ENCODE measurements around the gene CHIA.

The CHIA gene

GRCh38 chr1:111290104-111290503, 547 bp upstream of the CHIA start:
- Histone ChIP-seq H3K4me1 (ENCODE audit: control insufficient read depth, low read length) (no peaks in the 10 kb centered on the region), H3K27ac (ENCODE audit: low read depth, low read length) (no peak overlapping the region), H3K4me2 (ENCODE audit: low read length) (no peak overlapping the region), H4K20me1 (ENCODE audit: control insufficient read depth, insufficient read depth, low read depth, low read length) (no peaks in the 10 kb centered on the region), H3K4me3 (ENCODE audit: low read length) (no peak overlapping the region), H3K79me2 (ENCODE audit: control insufficient read depth, low read length) (no peaks in the 10 kb centered on the region), H3K36me3 (ENCODE audit: control insufficient read depth, low read length) (no peaks in the 10 kb centered on the region), H3F3A (ENCODE audit: control insufficient read depth, insufficient read depth) (no peaks in the 10 kb centered on the region), H3K27me3 (ENCODE audit: control insufficient read depth, low read length) (peaks cover 3% of the 10 kb centered on the region), H3K9me2 (replicated peaks; ENCODE audit: control insufficient read depth, low read length) (no peaks in the 10 kb centered on the region), H3K9me3 (ENCODE audit: control insufficient read depth, insufficient read depth, low read length) (no peaks in the 10 kb centered on the region)
- TF ChIP-seq EZH2phosphoT487 (IDR thresholded peaks at IDR 0.05; ENCODE audit: borderline replicate concordance, low read length): no peak
- no peak for TF ChIP-seq CTCF (IDR thresholded peaks at IDR 0.05; ENCODE audit: low read depth, low read length, poor library complexity, severe bottlenecking)

- no peaks in the 10 kb centered on the region for H3K36me3 ChIP-seq (ENCODE audit: control insufficient read depth, low read length)
- no peaks in the 10 kb centered on the region for H3K27me3 ChIP-seq (ENCODE audit: control insufficient read depth, low read length)
- H3K4me3 ChIP-seq (ENCODE audit: low read length): no peak overlapping the region
- H3K79me2 ChIP-seq (ENCODE audit: control insufficient read depth, low read length): no peaks in the 10 kb centered on the region
- no peak overlapping the region for H3K4me2 ChIP-seq (ENCODE audit: low read length)
- no peaks in the 10 kb centered on the region for H3K9me3 ChIP-seq (ENCODE audit: control insufficient read depth, insufficient read depth, low read length)
- H4K20me1 ChIP-seq (ENCODE audit: control insufficient read depth, insufficient read depth, low read depth, low read length): no peaks in the 10 kb centered on the region
- TF ChIP-seq EZH2phosphoT487 (IDR thresholded peaks at IDR 0.05; ENCODE audit: borderline replicate concordance, low read length): no peak
- TF ChIP-seq CTCF (IDR thresholded peaks at IDR 0.05; ENCODE audit: low read depth, low read length, poor library complexity, severe bottlenecking): no peak
- no peaks in the 10 kb centered on the region for H3K4me1 ChIP-seq (ENCODE audit: control insufficient read depth, low read length)
- H3F3A ChIP-seq (ENCODE audit: control insufficient read depth, insufficient read depth): no peaks in the 10 kb centered on the region
- no peaks in the 10 kb centered on the region for H3K9me2 ChIP-seq (replicated peaks; ENCODE audit: control insufficient read depth, low read length)
- no peak overlapping the region for H3K27ac ChIP-seq (ENCODE audit: low read depth, low read length)
Measured at GRCh38 chr1:111294390-111294789, 3.7 kb downstream of the CHIA start.

DNA sequence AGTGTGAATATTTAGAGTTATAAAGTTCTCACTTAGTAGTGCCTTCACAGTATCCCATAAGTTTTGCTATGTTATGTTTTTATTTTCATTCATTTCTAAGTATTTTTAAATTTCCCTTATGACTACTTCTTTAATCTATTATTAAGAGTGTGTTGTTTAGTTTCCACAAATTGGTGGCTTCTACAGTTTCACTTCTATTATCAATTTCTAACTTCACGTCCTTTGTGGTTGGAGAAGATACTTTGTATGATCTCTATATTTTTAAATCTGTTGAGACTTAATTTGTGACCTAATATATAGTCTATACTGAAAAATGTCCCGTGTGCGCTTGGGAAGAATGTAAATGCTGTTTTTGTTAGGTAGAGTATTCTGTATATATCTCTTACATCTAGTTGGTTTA, 11.7 kb downstream of the CHIA start:
- Histone ChIP-seq H3K27ac (ENCODE audit: low read depth, low read length) (no peak overlapping the region), H3K36me3 (ENCODE audit: control insufficient read depth, low read length) (no peaks in the 10 kb centered on the region), H3K79me2 (ENCODE audit: control insufficient read depth, low read length) (no peaks in the 10 kb centered on the region), H3F3A (ENCODE audit: control insufficient read depth, insufficient read depth) (no peaks in the 10 kb centered on the region), H3K4me2 (ENCODE audit: low read length) (no peak overlapping the region), H3K27me3 (ENCODE audit: control insufficient read depth, low read length) (no peaks in the 10 kb centered on the region), H3K4me1 (ENCODE audit: control insufficient read depth, low read length) (0 out of 2 replicates have a peak, but pooled peaks cover 2% of the 10 kb centered on the region), H3K4me3 (ENCODE audit: low read length) (no peak overlapping the region), H3K9me3 (ENCODE audit: control insufficient read depth, insufficient read depth, low read length) (no peaks in the 10 kb centered on the region; the same call in 1 of the 2 replicates), H4K20me1 (ENCODE audit: control insufficient read depth, insufficient read depth, low read depth, low read length) (no peaks in the 10 kb centered on the region), H3K9me2 (replicated peaks; ENCODE audit: control insufficient read depth, low read length) (no peaks in the 10 kb centered on the region)
- TF ChIP-seq CTCF (IDR thresholded peaks at IDR 0.05; ENCODE audit: low read depth, low read length, poor library complexity, severe bottlenecking) (no peak), EZH2phosphoT487 (IDR thresholded peaks at IDR 0.05; ENCODE audit: borderline replicate concordance, low read length) (no peak)

GRCh38 chr1:111309690-111310089, 19.0 kb downstream of the CHIA start:
- Histone ChIP-seq H3K4me1 (ENCODE audit: control insufficient read depth, low read length) (no peaks in the 10 kb centered on the region), H3K27ac (ENCODE audit: low read depth, low read length) (no peak overlapping the region), H3K36me3 (ENCODE audit: control insufficient read depth, low read length) (no peaks in the 10 kb centered on the region), H4K20me1 (ENCODE audit: control insufficient read depth, insufficient read depth, low read depth, low read length) (no peaks in the 10 kb centered on the region), H3K27me3 (ENCODE audit: control insufficient read depth, low read length) (no peaks in the 10 kb centered on the region), H3K4me2 (ENCODE audit: low read length) (no peak overlapping the region), H3K4me3 (ENCODE audit: low read length) (no peak overlapping the region), H3K9me3 (ENCODE audit: control insufficient read depth, insufficient read depth, low read length) (no peaks in the 10 kb centered on the region; the same call in 1 of the 2 replicates), H3F3A (ENCODE audit: control insufficient read depth, insufficient read depth) (no peaks in the 10 kb centered on the region), H3K9me2 (replicated peaks; ENCODE audit: control insufficient read depth, low read length) (no peaks in the 10 kb centered on the region), H3K79me2 (ENCODE audit: control insufficient read depth, low read length) (no peaks in the 10 kb centered on the region)
- TF ChIP-seq CTCF (IDR thresholded peaks at IDR 0.05; ENCODE audit: low read depth, low read length, poor library complexity, severe bottlenecking): no peak
- no peak for TF ChIP-seq EZH2phosphoT487 (IDR thresholded peaks at IDR 0.05; ENCODE audit: borderline replicate concordance, low read length)

All from DOHH2 (cell line).